Hepatocyte (in vitro differentiated cells): ENCODE measurements around the gene CYSTM1. TPM values are rescaled to one million over a fixed set of nuclear protein-coding genes. Genes with fewer than 3 reads are reported as not detected.

Source experiments
- DNase-seq: peaks from one replicate; pipeline ENCODE4 v3.0.0-alpha.2; 2016; ENCODE audit warnings: low spot score
- H2AFZ ChIP-seq: fragments of 200-600 bp; sonication (generic); 2 replicates; pipeline ENCODE4 v1.6.0; 2016; ENCODE audit warnings: antibody characterized with exemption, mild to moderate bottlenecking
- H3K27ac ChIP-seq: fragments of 200-600 bp; sonication (generic); 2 replicates; pipeline ENCODE4 v1.5.1; 2016; ENCODE audit warnings: mild to moderate bottlenecking
- H3K27me3 ChIP-seq: fragments of 200-600 bp; sonication (generic); 2 replicates; pipeline ENCODE4 v1.6.1; 2016
- H3K36me3 ChIP-seq: fragments of 200-600 bp; sonication (generic); replicated peaks from 2 replicates; pipeline ENCODE4 v1.5.1; 2016; ENCODE audit warnings: low read depth; ENCODE audit not compliant: insufficient read depth
- H3K4me1 ChIP-seq: fragments of 200-600 bp; sonication (generic); 2 replicates; pipeline ENCODE4 v1.5.1; 2016; ENCODE audit warnings: mild to moderate bottlenecking, moderate library complexity; ENCODE audit not compliant: insufficient read depth
- H3K4me2 ChIP-seq: fragments of 200-600 bp; sonication (generic); 2 replicates; pipeline ENCODE4 v1.6.0; 2016
- H3K4me3 ChIP-seq: fragments of 200-600 bp; sonication (generic); 2 replicates; pipeline ENCODE4 v1.5.1; 2016; ENCODE audit warnings: mild to moderate bottlenecking
- H3K79me2 ChIP-seq: fragments of 200-600 bp; sonication (generic); 2 replicates; pipeline ENCODE4 v1.6.0; 2017; ENCODE audit warnings: mild to moderate bottlenecking
- H3K9me2 ChIP-seq: fragments of 200-600 bp; sonication (generic); replicated peaks from 2 replicates; pipeline ENCODE4 v1.6.0; 2017; ENCODE audit warnings: mild to moderate bottlenecking; ENCODE audit not compliant: insufficient read depth
- H3K9me3 ChIP-seq: fragments of 200-600 bp; sonication (generic); 2 replicates; pipeline ENCODE4 v1.5.1; 2016; ENCODE audit warnings: low read depth, mild to moderate bottlenecking
- H4K20me1 ChIP-seq: fragments of 200-600 bp; sonication (generic); 2 replicates; pipeline ENCODE4 v1.6.0; 2016; ENCODE audit warnings: mild to moderate bottlenecking; ENCODE audit not compliant: insufficient read depth, poor library complexity, severe bottlenecking
- EZH2 ChIP-seq: fragments of 200-600 bp; sonication (generic); IDR thresholded peaks from 2 replicates; pipeline ENCODE4 v1.6.1; 2016; ENCODE audit warnings: antibody characterized with exemption, mild to moderate bottlenecking, borderline replicate concordance
- EZH2phosphoT487 ChIP-seq: fragments of 200-600 bp; sonication (generic); IDR thresholded peaks from one replicate; pipeline ENCODE4 v1.6.1; 2018; ENCODE audit warnings: antibody characterized with exemption, mild to moderate bottlenecking, low read depth, moderate library complexity; ENCODE audit not compliant: unreplicated experiment, severe bottlenecking
- WGBS: methylation state at CpG from one replicate; pipeline ENCODE4 v1.1.6; 2016; ENCODE audit warnings: low lambda C conversion rate; ENCODE audit errors: missing lambda C conversion rate; 5-methylcytosine and 5-hydroxymethylcytosine counted together
- polyA plus RNA-seq: library from polyadenylated mRNA; unstranded; fragments of >200 nt; fragmentation: Nextera tagmentation; extraction: Ambion mirVana; gene quantifications from 2 replicates; pipeline ENCODE4 v1.2.1, GENCODE V29; 2016
- total RNA-seq: library from RNA; depleted of rRNA; stranded (reverse); fragments of >200 nt; gene quantifications from 2 replicates; pipeline ENCODE4 v1.2.3, GENCODE V29; 2014
- TF ChIP-seq, protein P1 (sequence below): fragments of 200-600 bp; sonication (generic); IDR thresholded peaks from 2 replicates; pipeline ENCODE4 v1.5.1; 2016; ENCODE audit warnings: antibody characterized with exemption, mild to moderate bottlenecking; ENCODE audit not compliant: poor library complexity

The CYSTM1 gene, protein sequence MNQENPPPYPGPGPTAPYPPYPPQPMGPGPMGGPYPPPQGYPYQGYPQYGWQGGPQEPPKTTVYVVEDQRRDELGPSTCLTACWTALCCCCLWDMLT
- 111 and 120 TPM in 2 replicates for total RNA-seq
- polyA plus RNA-seq, result 196 and 262 TPM in 2 replicates

DNA sequence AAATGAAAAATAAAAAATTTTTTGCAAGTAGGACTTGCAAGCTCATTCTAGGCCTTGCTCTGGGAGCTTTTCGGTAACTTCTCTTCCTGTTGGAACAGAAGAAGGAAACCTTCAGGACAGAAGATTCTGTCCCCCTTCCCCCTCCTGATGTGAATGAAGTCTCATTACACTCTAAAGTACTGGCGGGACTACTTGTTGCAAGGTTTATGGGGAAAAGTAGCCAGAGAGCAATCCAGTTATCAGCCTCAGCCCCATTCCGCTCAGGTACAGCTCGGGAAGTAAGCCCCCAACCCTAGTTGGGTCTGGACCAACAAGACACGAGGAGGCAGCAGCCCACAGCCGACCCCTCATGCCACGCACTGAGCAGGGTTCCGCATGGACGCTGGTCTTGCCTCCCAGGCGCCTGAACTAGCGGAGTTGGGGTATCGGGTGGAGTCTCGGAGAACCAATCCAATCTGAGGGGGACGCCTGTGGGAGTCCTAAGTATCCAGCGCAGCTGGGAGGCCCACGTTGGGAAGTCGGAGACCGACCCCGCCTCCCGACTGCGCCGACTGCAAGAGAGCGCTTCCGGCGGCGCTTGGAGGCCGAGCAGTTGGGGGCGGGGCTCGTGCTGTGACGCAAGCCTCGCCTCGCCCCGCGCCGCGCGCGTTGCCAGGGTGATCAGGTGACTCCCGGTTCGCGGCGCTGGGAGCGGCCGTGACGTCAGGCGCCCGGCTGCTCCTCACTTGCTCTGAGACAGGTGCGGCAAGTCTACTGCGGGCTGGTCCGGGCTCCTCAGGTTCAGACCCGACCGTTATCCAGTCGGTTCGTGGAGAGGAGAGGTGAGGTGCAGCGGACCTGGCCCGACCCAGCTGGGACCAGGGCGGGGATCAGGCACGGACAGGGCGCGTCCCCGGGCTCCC, at the start of gene CYSTM1:
TSS of gene CYSTM1 (plus strand) at position 724 of the 902 bp plus-strand sequence. CDS start 19,278 bp downstream, outside the sequence.
- Histone ChIP-seq H4K20me1 (no peaks in the 10 kb centered on the region), H3K4me1 (peaks cover 8% of the 10 kb centered on the region), H3K9me3 (no peaks in the 10 kb centered on the region), H3K4me3 (peak within 1 kb of the TSS; percentile 68), H3K36me3 (no peaks in the 10 kb centered on the region), H3K27ac (peak within 1 kb of the TSS; percentile 97), H3K79me2 (peaks cover 28% of the 10 kb centered on the region), H3K27me3 (no peaks in the 10 kb centered on the region), H3K9me2 (no peaks in the 10 kb centered on the region), H3K4me2 (peak within 1 kb of the TSS; percentile 83), H2AFZ (peak within 1 kb of the TSS; percentile 66)
- peak; percentile 100 for DNase-seq
- 3% methylated on average over 59 of the region's 61 CpGs for WGBS
- no peak for TF ChIP-seq EZH2phosphoT487
- TF ChIP-seq, protein P1, sequence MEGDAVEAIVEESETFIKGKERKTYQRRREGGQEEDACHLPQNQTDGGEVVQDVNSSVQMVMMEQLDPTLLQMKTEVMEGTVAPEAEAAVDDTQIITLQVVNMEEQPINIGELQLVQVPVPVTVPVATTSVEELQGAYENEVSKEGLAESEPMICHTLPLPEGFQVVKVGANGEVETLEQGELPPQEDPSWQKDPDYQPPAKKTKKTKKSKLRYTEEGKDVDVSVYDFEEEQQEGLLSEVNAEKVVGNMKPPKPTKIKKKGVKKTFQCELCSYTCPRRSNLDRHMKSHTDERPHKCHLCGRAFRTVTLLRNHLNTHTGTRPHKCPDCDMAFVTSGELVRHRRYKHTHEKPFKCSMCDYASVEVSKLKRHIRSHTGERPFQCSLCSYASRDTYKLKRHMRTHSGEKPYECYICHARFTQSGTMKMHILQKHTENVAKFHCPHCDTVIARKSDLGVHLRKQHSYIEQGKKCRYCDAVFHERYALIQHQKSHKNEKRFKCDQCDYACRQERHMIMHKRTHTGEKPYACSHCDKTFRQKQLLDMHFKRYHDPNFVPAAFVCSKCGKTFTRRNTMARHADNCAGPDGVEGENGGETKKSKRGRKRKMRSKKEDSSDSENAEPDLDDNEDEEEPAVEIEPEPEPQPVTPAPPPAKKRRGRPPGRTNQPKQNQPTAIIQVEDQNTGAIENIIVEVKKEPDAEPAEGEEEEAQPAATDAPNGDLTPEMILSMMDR, result no peak
- no peak for TF ChIP-seq EZH2

DNA sequence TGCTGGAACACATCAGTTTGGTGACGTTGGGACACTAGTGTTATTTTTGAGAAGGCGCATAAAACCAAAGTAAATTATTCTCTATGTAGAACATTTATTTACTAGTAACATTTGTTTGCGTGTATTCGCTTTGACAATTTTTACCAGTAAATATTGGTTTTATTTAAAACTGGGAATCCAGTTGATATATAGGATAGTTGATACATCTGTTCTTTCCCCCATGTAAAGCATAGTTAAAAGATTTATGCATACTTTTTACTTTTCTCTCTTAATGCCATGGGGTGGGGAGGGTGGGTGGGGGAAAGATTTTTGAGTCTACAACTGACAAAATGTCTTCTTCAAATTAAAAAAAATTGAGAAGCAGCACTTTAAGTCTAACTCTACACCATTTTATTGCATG, 49.4 kb upstream of the CYSTM1 start, which contains the start of gene IGIP:
TSS of gene IGIP (plus strand) at position 301 of the 400 bp plus-strand sequence. CDS start 2,540 bp downstream, outside the sequence.
- Histone ChIP-seq H3K79me2 (peaks cover 44% of the 10 kb centered on the region), H4K20me1 (no peaks in the 10 kb centered on the region), H3K9me3 (no peaks in the 10 kb centered on the region), H3K4me1 (no peaks in the 10 kb centered on the region), H2AFZ (no peak within 1 kb of the TSS), H3K36me3 (no peaks in the 10 kb centered on the region), H3K27ac (no peak within 1 kb of the TSS), H3K4me3 (no peak within 1 kb of the TSS), H3K4me2 (no peak within 1 kb of the TSS), H3K27me3 (no peaks in the 10 kb centered on the region), H3K9me2 (no peaks in the 10 kb centered on the region)
- DNase-seq, result no peak
- 95% methylated on average over 4 of the region's 4 CpGs for WGBS
- TF ChIP-seq EZH2 (no peak), EZH2phosphoT487 (no peak)
- TF ChIP-seq, protein P1, result no peak

DNA sequence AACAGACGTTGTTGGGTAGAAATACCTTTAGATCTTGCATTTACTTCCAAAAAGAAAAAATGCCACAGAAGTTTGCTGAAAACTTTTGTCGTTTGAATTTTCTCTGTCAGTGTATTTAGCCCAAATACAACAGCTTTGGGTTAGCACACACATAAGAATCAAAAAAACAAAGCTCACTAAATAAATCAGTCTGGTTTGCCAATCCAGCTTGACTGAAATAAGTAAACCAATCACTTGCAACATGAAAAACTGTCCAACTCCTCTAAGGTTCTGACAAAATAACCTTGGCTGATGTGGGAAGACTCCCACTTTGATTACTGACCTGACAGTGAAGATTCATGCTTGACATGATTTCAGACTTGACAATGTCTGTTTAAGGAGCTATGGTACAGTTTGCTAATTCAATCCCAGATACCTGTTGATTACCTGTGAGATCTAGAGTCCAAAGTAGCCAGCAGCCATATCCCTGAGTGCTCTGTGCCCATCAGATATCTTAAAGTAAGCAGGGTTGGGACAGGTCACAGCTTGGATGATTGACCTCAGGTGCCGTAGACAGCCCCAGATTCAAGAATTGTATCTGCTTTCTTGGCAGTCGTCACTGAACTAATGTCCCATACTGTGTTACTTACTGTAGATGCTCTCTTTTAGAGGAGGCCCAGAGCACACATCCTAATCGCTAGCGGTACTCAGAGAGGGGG, 48.5 kb upstream of the CYSTM1 start:
- Histone ChIP-seq H3K79me2 (peaks cover 41% of the 10 kb centered on the region), H3K9me2 (no peaks in the 10 kb centered on the region), H3K27me3 (no peaks in the 10 kb centered on the region), H3K4me2 (no peak overlapping the region), H2AFZ (no peak overlapping the region), H4K20me1 (no peaks in the 10 kb centered on the region), H3K4me3 (no peak overlapping the region), H3K9me3 (no peaks in the 10 kb centered on the region), H3K36me3 (no peaks in the 10 kb centered on the region), H3K4me1 (no peaks in the 10 kb centered on the region), H3K27ac (no peak overlapping the region)
- TF ChIP-seq, protein P1, result no peak
- no peak for TF ChIP-seq EZH2phosphoT487
- TF ChIP-seq EZH2, result no peak
- DNase-seq, result no peak
- WGBS, result 87% methylated on average over 6 of the region's 6 CpGs
